Measurements from ENCODE around the gene FAM174B.

DNA sequence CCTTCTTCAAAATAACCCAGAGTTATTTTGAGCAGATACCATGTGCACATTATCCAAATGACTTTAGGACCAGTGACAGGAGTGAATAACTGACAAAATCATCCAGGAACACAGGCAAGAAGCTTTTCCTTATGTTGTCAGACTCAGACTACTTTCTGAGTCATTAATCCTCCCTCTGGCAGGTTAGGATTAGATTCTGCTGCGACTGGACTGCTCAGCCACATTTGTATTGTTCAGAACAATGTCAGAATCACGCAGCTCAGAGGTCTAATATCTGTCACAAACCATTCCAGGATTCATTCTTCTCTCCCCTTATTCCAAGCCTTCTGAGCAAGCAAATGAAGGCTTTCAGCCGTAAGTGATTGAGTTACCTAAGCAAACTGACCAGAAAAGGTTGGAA, 34.8 kb upstream of the FAM174B start:
- TF ChIP-seq, protein P1, sequence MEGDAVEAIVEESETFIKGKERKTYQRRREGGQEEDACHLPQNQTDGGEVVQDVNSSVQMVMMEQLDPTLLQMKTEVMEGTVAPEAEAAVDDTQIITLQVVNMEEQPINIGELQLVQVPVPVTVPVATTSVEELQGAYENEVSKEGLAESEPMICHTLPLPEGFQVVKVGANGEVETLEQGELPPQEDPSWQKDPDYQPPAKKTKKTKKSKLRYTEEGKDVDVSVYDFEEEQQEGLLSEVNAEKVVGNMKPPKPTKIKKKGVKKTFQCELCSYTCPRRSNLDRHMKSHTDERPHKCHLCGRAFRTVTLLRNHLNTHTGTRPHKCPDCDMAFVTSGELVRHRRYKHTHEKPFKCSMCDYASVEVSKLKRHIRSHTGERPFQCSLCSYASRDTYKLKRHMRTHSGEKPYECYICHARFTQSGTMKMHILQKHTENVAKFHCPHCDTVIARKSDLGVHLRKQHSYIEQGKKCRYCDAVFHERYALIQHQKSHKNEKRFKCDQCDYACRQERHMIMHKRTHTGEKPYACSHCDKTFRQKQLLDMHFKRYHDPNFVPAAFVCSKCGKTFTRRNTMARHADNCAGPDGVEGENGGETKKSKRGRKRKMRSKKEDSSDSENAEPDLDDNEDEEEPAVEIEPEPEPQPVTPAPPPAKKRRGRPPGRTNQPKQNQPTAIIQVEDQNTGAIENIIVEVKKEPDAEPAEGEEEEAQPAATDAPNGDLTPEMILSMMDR (IDR thresholded peaks at IDR 0.05) = no peak
- TF ChIP-seq POLR2A (IDR thresholded peaks at IDR 0.05) = no peak

Measured in adrenal gland (tissue), 5 donors.